Glomerular visceral epithelial cell (primary cell): ENCODE data around the gene KIRREL1.

ENCODE experiments used
- DNase-seq: peaks from one replicate; pipeline ENCODE4 v3.0.0-alpha.2; 2016; ENCODE audit errors: extremely low spot score

The KIRREL1 gene

GRCh38 chr1:158035976-158036583 lies 42.6 kb downstream of the KIRREL1 start:
- peak; percentile 59 for DNase-seq

DNA sequence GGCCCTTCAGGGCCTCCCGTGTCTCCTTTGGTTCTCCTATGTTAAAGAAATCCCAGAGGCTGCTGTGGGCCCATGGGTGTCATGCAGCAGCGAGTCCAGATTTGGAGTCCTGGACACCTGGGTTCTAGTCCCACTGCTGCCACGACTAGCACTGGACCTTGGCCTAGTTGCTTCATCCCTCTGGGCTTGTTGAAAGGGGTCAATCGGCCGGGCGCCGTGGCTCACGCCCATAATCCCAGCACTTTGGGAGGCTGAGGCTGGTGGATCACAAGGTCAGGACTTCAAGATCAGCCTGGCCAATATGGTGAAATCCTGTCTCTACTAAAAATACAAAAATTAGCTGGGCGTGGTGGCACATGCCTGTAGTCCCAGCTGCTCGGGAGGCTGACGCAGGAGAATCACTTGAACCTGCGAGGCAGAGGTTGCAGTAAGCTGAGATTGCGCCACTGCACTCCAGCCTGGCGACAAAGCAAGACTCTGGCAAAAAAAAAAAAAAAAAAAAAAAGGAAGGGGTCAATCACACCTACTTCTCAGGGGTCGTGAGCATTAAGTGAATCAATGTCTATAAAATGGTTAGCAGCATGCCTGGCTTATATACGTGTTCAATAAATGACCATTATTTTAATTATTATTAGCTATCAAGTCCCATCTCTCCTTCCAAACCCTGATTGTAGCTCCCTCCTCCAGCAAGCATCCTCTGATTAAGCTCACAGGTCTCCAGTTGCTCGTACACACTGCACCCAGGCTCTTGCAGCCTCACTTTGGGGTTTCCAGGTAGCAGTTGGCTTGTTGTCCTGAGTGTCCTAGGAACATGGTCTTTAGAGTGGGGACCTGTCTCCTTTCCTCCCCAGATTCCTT lies 43.8 kb downstream of the KIRREL1 start:
- no peak for DNase-seq

GRCh38 chr1:158037866-158038359 lies 44.5 kb downstream of the KIRREL1 start:
- peak; percentile 95 for DNase-seq

DNA sequence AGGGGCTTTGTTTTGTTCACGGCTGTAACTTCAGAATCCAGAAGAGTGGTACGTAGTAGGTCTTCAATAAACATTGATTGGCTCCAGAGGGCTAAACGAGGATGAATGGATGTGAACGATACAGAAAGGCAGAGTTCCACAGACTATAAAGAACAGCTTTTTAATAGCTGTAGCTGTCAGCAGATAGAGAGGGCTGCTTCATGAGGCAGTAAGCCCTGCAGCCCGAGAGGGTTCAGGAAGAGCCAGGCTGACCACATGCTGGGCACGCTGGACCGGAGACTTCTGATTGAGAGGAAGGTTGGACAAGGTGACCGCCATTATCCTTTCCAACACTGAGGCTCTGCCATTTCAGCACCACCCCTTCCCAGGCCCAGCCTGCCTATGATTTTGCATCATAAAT lies 45.3 kb downstream of the KIRREL1 start:
- DNase-seq: no peak

- peak; percentile 36 for DNase-seq
Observed at GRCh38 chr1:158039380-158039779, 45.9 kb downstream of the KIRREL1 start.

GRCh38 chr1:158040323-158040722 lies 46.9 kb downstream of the KIRREL1 start:
- no peak for DNase-seq

- DNase-seq: no peak
Observed at GRCh38 chr1:158043232-158043631, 49.8 kb downstream of the KIRREL1 start.

DNA sequence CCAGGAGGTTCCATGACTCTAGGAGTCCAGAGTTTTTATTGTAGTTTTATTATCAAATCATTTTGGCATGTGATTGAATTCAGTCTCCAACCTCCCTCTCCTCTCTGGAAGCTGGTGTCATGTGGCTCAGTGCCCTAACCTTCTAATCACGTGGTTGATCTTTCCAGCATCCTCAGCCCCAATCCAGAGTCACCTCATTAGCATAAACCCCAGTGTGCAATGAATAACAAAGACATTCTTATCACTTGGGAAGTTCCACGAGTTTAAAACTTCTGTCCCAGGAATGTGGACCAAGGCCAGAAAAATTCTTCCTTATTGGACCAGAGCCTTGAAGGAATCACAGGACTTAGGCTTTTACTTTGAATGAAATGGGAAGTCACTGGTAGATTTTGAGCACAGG lies 52.2 kb downstream of the KIRREL1 start:
- peak; percentile 72 for DNase-seq

GRCh38 chr1:158046715-158047510 lies 53.5 kb downstream of the KIRREL1 start:
- no peak for DNase-seq

DNA sequence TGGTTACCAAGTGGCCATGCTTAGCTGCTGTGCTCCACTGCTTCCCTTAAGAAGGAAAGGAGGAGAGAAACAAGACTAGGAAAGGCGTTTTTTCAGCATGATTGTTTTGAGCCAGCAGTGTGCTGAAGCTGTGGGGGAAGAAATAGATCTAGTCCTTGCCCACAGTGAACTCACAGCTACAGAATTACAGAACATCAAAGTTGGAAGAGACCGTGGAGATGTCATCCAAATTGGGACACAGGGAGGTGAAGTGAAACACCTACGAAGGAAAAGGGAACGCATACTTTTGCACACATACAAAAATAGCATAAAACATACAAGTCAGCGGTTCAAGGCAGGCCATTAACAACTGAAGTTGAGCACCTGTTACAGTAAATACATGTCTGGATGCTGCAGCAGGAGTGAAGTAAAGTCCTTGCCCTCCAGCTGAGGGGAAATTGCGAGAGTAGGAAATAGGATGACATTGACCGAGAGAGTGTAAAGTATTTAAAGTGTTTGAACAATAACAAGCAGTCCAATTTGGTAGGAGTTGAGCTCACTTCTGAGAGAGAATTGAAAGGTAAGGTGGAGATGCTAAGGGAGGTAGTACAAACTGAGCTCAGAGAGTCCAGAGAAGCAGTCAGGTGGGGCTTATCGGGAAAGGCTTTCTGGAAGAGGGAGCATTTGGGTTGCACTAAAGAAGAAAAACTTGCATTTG lies 55.1 kb downstream of the KIRREL1 start:
- no peak for DNase-seq

GRCh38 chr1:158049853-158050252 lies 56.4 kb downstream of the KIRREL1 start:
- peak; percentile 44 for DNase-seq

DNA sequence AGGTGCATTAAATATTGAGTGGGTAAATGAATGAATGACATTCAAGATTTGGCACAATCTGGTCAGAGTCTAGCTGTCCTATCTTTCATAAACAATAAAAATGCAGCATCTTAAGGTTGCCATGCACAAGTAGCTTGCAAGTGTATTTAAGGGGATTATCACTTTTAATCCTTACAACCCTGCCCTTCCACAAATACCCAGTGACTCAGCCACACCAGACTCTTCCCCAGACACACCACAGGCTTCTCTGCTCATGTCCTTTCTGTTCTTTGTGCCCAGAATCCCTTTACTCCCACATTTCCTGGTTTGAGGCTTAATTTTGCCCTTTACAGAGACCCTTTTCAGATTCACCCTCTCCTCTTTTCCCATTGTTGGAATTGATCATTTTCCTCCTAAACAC lies 59.8 kb downstream of the KIRREL1 start:
- peak; percentile 51 for DNase-seq

GRCh38 chr1:158054721-158055120 lies 61.3 kb downstream of the KIRREL1 start:
- DNase-seq: no peak

DNA sequence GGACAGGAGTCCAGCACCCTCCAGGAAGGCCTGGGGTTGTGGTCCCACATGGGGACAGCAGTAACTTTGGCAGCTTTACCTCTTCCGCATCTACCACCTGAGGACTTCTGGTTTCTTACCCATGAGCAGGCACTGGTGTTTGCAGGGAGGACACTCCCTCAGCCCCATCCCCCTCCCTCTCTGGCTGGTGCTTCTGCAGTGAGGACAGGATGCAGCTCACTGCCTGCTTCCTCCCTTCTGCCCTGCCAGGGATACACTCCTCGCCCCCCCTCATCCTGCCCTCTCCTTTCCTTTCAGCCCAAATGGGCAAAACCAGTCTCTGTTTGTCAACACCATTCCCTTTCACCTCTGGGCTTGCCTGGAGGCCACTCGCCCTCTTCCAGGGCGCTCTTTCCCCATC lies 62.4 kb downstream of the KIRREL1 start:
- DNase-seq: no peak

DNA sequence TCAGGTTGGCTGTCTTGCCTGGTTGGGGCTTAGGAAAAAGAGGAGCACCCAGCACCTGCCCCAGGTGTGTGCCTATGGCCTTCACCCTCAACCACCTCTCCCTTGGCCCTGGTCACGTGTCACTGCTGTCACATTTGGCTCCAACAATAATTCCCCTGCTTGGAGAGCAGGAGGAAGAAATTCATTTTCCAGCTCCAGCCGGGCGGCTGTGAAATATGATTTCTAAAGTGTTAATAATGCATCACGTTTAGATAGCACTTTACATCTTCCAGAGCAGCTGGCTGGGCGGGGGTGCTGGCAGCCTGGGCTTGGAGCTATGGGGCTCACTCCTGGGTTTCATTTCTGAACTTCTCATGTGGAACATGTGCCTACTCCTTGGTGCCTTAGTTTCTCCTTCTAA lies 63.1 kb downstream of the KIRREL1 start:
- DNase-seq: no peak

DNA sequence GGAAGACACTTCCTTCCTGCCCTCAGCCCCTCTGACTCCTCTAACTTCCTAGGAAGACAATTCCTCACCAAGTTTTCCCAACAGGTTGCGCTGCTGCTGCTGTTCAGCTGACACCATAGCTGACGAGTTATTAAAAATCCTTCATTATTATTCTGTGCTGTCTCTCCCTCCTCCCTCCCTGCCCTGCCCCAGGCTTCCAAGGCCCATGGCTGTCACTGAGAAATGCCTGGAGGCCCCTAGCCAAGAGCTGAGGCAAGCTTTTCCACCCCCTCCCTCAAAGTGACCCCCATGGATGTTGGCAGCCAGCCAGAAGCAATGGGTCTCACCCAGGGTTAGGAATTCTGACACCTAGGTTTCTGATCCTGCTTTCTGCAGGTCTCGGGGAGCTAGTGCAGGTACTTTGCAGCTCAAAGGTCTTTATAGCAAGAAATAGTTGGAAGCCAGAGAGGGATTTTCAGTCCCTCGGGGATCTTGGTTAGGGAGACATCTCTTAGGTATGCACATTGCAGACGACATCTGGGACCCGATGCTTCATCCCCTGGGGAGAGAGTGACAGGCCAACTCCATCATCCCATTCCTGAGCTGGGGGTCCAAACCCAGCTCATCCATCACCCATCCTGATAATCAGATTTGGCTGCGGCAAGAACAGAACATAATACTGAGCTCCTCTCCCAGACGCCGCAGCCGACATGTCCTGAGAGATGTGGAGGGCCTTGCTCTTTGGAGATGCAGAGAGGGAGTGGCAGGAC lies 65.0 kb downstream of the KIRREL1 start:
- DNase-seq: no peak

- no peak for DNase-seq
Observed at GRCh38 chr1:158059984-158060383, 66.5 kb downstream of the KIRREL1 start.

- DNase-seq: no peak
Observed at GRCh38 chr1:158062174-158062573, 68.7 kb downstream of the KIRREL1 start.

- DNase-seq: peak; percentile 40
Observed at GRCh38 chr1:158067662-158068061, 74.2 kb downstream of the KIRREL1 start.

DNA sequence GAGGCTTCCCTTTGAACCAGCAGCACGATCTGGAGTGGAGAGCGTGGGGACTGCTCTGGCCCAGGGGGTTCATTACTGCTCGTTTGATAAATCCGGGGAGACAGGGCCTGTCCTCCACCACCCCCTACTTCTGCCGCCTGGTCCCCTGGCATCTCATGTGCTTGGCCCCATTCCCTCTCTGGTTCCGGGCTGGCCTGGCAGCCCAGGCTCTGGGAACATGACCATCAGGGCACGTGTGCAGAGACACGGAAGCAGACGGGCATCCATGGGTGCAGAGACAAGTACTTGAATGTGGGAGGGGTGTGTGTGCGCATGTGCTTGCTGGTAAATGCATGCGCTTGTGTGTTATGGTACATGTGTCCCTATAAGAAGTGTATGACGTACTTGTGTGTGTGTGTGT lies 75.5 kb downstream of the KIRREL1 start:
- no peak for DNase-seq

DNA sequence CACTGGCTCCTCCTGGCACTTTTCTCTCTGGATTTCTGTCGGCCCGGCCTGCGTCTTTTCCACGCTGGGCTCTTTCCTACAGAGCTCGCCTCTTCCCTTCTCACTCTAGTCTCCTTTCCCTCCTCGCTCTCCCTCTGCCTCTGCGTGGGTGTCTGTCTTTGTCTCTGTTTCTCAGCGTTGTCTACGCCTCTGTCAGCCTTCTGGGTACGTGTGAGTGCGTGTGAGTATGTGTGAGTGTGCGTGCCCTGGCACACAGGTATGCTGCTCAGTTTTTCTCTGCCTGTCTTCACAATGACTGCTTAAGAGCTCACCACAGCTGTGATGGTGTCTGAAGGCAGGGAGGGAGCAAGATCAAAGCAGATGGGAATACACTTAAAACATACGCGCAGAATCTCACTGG lies 77.7 kb downstream of the KIRREL1 start:
- no peak for DNase-seq
